Uterus (tissue), 4 donors: ENCODE results near the gene APOL4. TPM values are rescaled to one million over a fixed set of nuclear protein-coding genes. Genes with fewer than 3 reads are reported as not detected.

Experiments used
- DNase-seq, 2 donors: peaks; one replicate each; pipeline ENCODE4 v3.0.0-alpha.2; 2019 to 2020
- H3K27ac ChIP-seq, 2 donors: fragments of 200-600 bp; sonication (generic); 1 replicate in 1 of 2; 2 replicates in 1 of 2; pipeline ENCODE4 v1.5.1; 2016 to 2018
- H3K27me3 ChIP-seq, 2 donors: fragments of 200-600 bp; sonication (generic); one replicate each; pipeline ENCODE4 v1.5.1; 2018 to 2019; ENCODE audit warnings: control low read depth in 1 of 2
- H3K36me3 ChIP-seq, 2 donors: fragments of 200-600 bp; sonication (generic); one replicate each; pipeline ENCODE4 v1.5.1; 2019; ENCODE audit warnings: control low read depth in 1 of 2
- H3K4me1 ChIP-seq, 2 donors: fragments of 200-600 bp; sonication (generic); one replicate each; pipeline ENCODE4 v1.5.1; 2018 to 2019; ENCODE audit warnings: control low read depth in 1 of 2
- H3K4me3 ChIP-seq, 2 donors: fragments of 200-600 bp; sonication (generic); 1 replicate in 1 of 2; 2 replicates in 1 of 2; pipeline ENCODE4 v1.5.1; 2018 to 2019; ENCODE audit warnings: mild to moderate bottlenecking in 1 of 2
- H3K9me3 ChIP-seq, 2 donors: fragments of 200-600 bp; sonication (generic); one replicate each; pipeline ENCODE4 v1.5.1; 2019; ENCODE audit warnings: control low read depth in 1 of 2
- CTCF ChIP-seq, 4 experiments: fragments of 200-600 bp in 2 of 4; fragments of 450-650 bp in 2 of 4; sonication (generic) in 2 of 4; IDR thresholded peaks; one replicate each; pipeline ENCODE4 v1.5.1; 2016 to 2019; ENCODE audit warnings: antibody characterized with exemption in 4 of 4, mild to moderate bottlenecking in 2 of 4, moderate library complexity in 1 of 4
- POLR2A ChIP-seq, 2 donors: fragments of 450-650 bp; IDR thresholded peaks; one replicate each; pipeline ENCODE4 v1.6.1; 2016; ENCODE audit warnings: antibody characterized with exemption in 2 of 2, mild to moderate bottlenecking in 1 of 2, moderate library complexity in 1 of 2
- intact Hi-C: fragments of 100-400 bp; cut with DNase I; formaldehyde crosslinking; loops from one replicate; pipeline ENCODE4 v1.15.1; 2023; ENCODE audit warnings: low total_unique reads
- total RNA-seq, 4 donors: library from RNA; depleted of rRNA in 3 of 4; stranded (reverse); fragments of >200 nt in 3 of 4; gene quantifications; one replicate each; pipeline versions ENCODE4 v1.1.0 to v1.2.4, GENCODE V29; 2014 to 2023
- donor health status: DM: yes; HTN: yes; CAD: no.

APOL4 gene
- total RNA-seq, 4 donors from 2014 or later, result 1.0 to 35.2 (median 16.9) TPM; not detected in 1

- Histone ChIP-seq H3K4me3 (no peak overlapping the region), H3K27me3 (no peaks in the 10 kb centered on the region), H3K9me3 (no peaks in the 10 kb centered on the region), H3K4me1 (no peaks in the 10 kb centered on the region), H3K27ac (no peak overlapping the region), H3K36me3 (no peaks in the 10 kb centered on the region)
- no peak for DNase-seq
- intact Hi-C loops, result no loop called here
- TF ChIP-seq CTCF (IDR thresholded peaks at IDR 0.05), result no peak
- no peak for TF ChIP-seq POLR2A (IDR thresholded peaks at IDR 0.05)
Measured at GRCh38 chr22:36224245-36224644, 22.6 kb upstream of the APOL4 start.

- Histone ChIP-seq H3K27me3 (no peaks in the 10 kb centered on the region), H3K27ac (no peak overlapping the region), H3K9me3 (no peaks in the 10 kb centered on the region), H3K4me1 (no peaks in the 10 kb centered on the region), H3K36me3 (no peaks in the 10 kb centered on the region), H3K4me3 (no peak overlapping the region)
- DNase-seq, result no peak
- no peak for TF ChIP-seq POLR2A (IDR thresholded peaks at IDR 0.05)
- TF ChIP-seq CTCF (IDR thresholded peaks at IDR 0.05), result no peak
- intact Hi-C loops, result no loop called here
Measured at GRCh38 chr22:36223504-36223903, 21.9 kb upstream of the APOL4 start.

GRCh38 chr22:36222887-36223450, 21.4 kb upstream of the APOL4 start:
- no peak for DNase-seq
- no peak overlapping the region for H3K4me3 ChIP-seq
- H3K36me3 ChIP-seq, result no peaks in the 10 kb centered on the region
- H3K27me3 ChIP-seq, result no peaks in the 10 kb centered on the region
- H3K27ac ChIP-seq, result no peak overlapping the region
- H3K4me1 ChIP-seq, result no peaks in the 10 kb centered on the region
- intact Hi-C loops, result no loop called here
- no peak for TF ChIP-seq CTCF (IDR thresholded peaks at IDR 0.05)
- TF ChIP-seq POLR2A (IDR thresholded peaks at IDR 0.05), result no peak
- no peaks in the 10 kb centered on the region for H3K9me3 ChIP-seq

- DNase-seq, result peak in 1 of 2 donors; percentile 62
- no peak overlapping the region for H3K4me3 ChIP-seq
- H3K27me3 ChIP-seq, result no peaks in the 10 kb centered on the region
- no peaks in the 10 kb centered on the region for H3K36me3 ChIP-seq
- H3K4me1 ChIP-seq, result no peaks in the 10 kb centered on the region
- no peaks in the 10 kb centered on the region for H3K9me3 ChIP-seq
- peak; percentile 49 to 72 (median 62) for TF ChIP-seq CTCF (IDR thresholded peaks at IDR 0.05)
- TF ChIP-seq POLR2A (IDR thresholded peaks at IDR 0.05), result no peak
- no peak overlapping the region for H3K27ac ChIP-seq
- intact Hi-C loops, result no loop called here
Measured at GRCh38 chr22:36221799-36222751, 20.5 kb upstream of the APOL4 start.

- DNase-seq, result peak; percentile 52 to 63
- H3K4me1 ChIP-seq, result no peaks in the 10 kb centered on the region
- H3K27me3 ChIP-seq, result no peaks in the 10 kb centered on the region
- intact Hi-C loops, result no loop called here
- H3K9me3 ChIP-seq, result no peaks in the 10 kb centered on the region
- no peak overlapping the region for H3K4me3 ChIP-seq
- no peak for TF ChIP-seq POLR2A (IDR thresholded peaks at IDR 0.05)
- no peak for TF ChIP-seq CTCF (IDR thresholded peaks at IDR 0.05)
- H3K27ac ChIP-seq, result peak overlapping the region in 1 of 2 donors; percentile 62
- H3K36me3 ChIP-seq, result no peaks in the 10 kb centered on the region
Measured at GRCh38 chr22:36220451-36220921, 18.9 kb upstream of the APOL4 start.
